WTC11 (cell line): ENCODE results near the gene USP11.

Source experiments
- E2F1 ChIP-seq: sonication (generic); formaldehyde crosslinking; IDR thresholded peaks from 2 replicates; pipeline ENCODE4 v1.8.0; 2022; ENCODE audit warnings: mild to moderate bottlenecking, missing genetic modification reagents
- ESRRA ChIP-seq: sonication (generic); formaldehyde crosslinking; IDR thresholded peaks from 2 replicates; pipeline ENCODE4 v1.8.1; 2022; ENCODE audit warnings: mild to moderate bottlenecking, missing genetic modification reagents, borderline replicate concordance
- IRF2 ChIP-seq: sonication (generic); formaldehyde crosslinking; IDR thresholded peaks from 2 replicates; pipeline ENCODE4 v1.8.0; 2022; ENCODE audit warnings: low read depth, missing genetic modification reagents, borderline replicate concordance
- ZBTB21 ChIP-seq: sonication (generic); formaldehyde crosslinking; IDR thresholded peaks from 2 replicates; pipeline ENCODE4 v1.8.1; 2023; ENCODE audit warnings: mild to moderate bottlenecking, missing genetic modification reagents, borderline replicate concordance
- ZNF219 ChIP-seq: sonication (generic); formaldehyde crosslinking; IDR thresholded peaks from 2 replicates; pipeline ENCODE4 v1.8.0; 2023; ENCODE audit warnings: missing genetic modification reagents, mild to moderate bottlenecking, borderline replicate concordance
- TF ChIP-seq, protein P1 (sequence below): fragments of 200-600 bp; IDR thresholded peaks from 2 replicates; pipeline ENCODE4 v1.8.0; 2022; ENCODE audit warnings: antibody characterized with exemption
- TF ChIP-seq, protein P2 (sequence below): sonication (generic); formaldehyde crosslinking; IDR thresholded peaks from 2 replicates; pipeline ENCODE4 v1.8.0; 2022; ENCODE audit warnings: mild to moderate bottlenecking, missing genetic modification reagents

- TF ChIP-seq, protein P1, sequence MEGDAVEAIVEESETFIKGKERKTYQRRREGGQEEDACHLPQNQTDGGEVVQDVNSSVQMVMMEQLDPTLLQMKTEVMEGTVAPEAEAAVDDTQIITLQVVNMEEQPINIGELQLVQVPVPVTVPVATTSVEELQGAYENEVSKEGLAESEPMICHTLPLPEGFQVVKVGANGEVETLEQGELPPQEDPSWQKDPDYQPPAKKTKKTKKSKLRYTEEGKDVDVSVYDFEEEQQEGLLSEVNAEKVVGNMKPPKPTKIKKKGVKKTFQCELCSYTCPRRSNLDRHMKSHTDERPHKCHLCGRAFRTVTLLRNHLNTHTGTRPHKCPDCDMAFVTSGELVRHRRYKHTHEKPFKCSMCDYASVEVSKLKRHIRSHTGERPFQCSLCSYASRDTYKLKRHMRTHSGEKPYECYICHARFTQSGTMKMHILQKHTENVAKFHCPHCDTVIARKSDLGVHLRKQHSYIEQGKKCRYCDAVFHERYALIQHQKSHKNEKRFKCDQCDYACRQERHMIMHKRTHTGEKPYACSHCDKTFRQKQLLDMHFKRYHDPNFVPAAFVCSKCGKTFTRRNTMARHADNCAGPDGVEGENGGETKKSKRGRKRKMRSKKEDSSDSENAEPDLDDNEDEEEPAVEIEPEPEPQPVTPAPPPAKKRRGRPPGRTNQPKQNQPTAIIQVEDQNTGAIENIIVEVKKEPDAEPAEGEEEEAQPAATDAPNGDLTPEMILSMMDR: no peak
- TF ChIP-seq, protein P2, sequence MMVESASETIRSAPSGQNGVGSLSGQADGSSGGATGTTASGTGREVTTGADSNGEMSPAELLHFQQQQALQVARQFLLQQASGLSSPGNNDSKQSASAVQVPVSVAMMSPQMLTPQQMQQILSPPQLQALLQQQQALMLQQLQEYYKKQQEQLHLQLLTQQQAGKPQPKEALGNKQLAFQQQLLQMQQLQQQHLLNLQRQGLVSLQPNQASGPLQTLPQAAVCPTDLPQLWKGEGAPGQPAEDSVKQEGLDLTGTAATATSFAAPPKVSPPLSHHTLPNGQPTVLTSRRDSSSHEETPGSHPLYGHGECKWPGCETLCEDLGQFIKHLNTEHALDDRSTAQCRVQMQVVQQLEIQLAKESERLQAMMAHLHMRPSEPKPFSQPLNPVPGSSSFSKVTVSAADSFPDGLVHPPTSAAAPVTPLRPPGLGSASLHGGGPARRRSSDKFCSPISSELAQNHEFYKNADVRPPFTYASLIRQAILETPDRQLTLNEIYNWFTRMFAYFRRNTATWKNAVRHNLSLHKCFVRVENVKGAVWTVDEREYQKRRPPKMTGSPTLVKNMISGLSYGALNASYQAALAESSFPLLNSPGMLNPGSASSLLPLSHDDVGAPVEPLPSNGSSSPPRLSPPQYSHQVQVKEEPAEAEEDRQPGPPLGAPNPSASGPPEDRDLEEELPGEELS (CRISPR knock-in tag): no peak
- TF ChIP-seq IRF2 (CRISPR knock-in tag) (no peak), E2F1 (no peak), ZBTB21 (CRISPR knock-in tag) (no peak), ESRRA (CRISPR knock-in tag) (no peak), ZNF219 (CRISPR knock-in tag) (no peak)
These were observed 11.9 kb downstream of the USP11 start for GRCh38 chrX:47244676-47245075.
